H9 (cell line): ENCODE data around the gene IGF2BP3. TPM values are rescaled to one million over a fixed set of nuclear protein-coding genes. Genes with fewer than 3 reads are reported as not detected.

Source experiments
- DNase-seq: peaks from one replicate; pipeline ENCODE4 v3.0.0-alpha.2; 2017
- H2AFZ ChIP-seq: one replicate; pipeline ENCODE4 v1.6.1; 2013; ENCODE audit warnings: mild to moderate bottlenecking, low read length, control low read depth, moderate library complexity
- H2AK5ac ChIP-seq: 2 replicates; pipeline ENCODE4 v1.6.1; 2013; ENCODE audit warnings: low read length, control low read depth, mixed read lengths; ENCODE audit not compliant: insufficient read length
- H2BK120ac ChIP-seq: one replicate; pipeline ENCODE4 v1.6.1; 2013; ENCODE audit warnings: low read depth, mild to moderate bottlenecking, low read length, control low read depth, inconsistent platforms; ENCODE audit not compliant: poor library complexity, severe bottlenecking
- H2BK12ac ChIP-seq: 2 replicates; pipeline ENCODE4 v1.6.1; 2013; ENCODE audit warnings: low read length, control low read depth, mixed read lengths, low read depth; ENCODE audit not compliant: insufficient read length
- H2BK15ac ChIP-seq: 2 replicates; pipeline ENCODE4 v1.6.1; 2013; ENCODE audit warnings: low read depth, low read length, control low read depth
- H2BK20ac ChIP-seq: one replicate; pipeline ENCODE4 v1.6.1; 2013; ENCODE audit warnings: low read depth, mild to moderate bottlenecking, low read length, control low read depth, inconsistent platforms; ENCODE audit not compliant: poor library complexity, severe bottlenecking
- H2BK5ac ChIP-seq: 2 replicates; pipeline ENCODE4 v1.6.1; 2013; ENCODE audit warnings: low read length, control low read depth, mixed read lengths; ENCODE audit not compliant: insufficient read length
- H3K14ac ChIP-seq: 2 replicates; pipeline ENCODE4 v1.6.1; 2013; ENCODE audit warnings: low read length, control low read depth; ENCODE audit not compliant: insufficient read depth
- H3K18ac ChIP-seq: 2 replicates; pipeline ENCODE4 v1.6.1; 2013; ENCODE audit warnings: low read depth, mild to moderate bottlenecking, mixed read lengths, low read length, control low read depth; ENCODE audit not compliant: insufficient read length
- H3K23ac ChIP-seq: 2 replicates; pipeline ENCODE4 v1.6.1; 2013; ENCODE audit warnings: low read length, control low read depth, mixed read lengths, low read depth; ENCODE audit not compliant: insufficient read length
- H3K23me2 ChIP-seq: 2 replicates; pipeline ENCODE4 v1.6.1; 2013; ENCODE audit warnings: low read depth, mild to moderate bottlenecking, mixed read lengths, low read length, control low read depth; ENCODE audit not compliant: insufficient read length, poor library complexity, severe bottlenecking
- H3K27ac ChIP-seq: 2 replicates; pipeline ENCODE4 v1.5.1; 2013; ENCODE audit warnings: low read length, control low read depth, mixed read lengths, low read depth; ENCODE audit not compliant: insufficient read length
- H3K27me3 ChIP-seq: 2 replicates; pipeline ENCODE4 v1.6.1; 2013; ENCODE audit warnings: low read length, control low read depth, inconsistent platforms; ENCODE audit not compliant: insufficient read depth
- H3K4ac ChIP-seq: 2 replicates; pipeline ENCODE4 v1.6.1; 2013; ENCODE audit warnings: low read depth, mild to moderate bottlenecking, control low read depth, inconsistent platforms, low read length, moderate library complexity
- H3K4me1 ChIP-seq: 2 replicates; pipeline ENCODE4 v1.6.1; 2013; ENCODE audit warnings: low read length, control low read depth, inconsistent platforms; ENCODE audit not compliant: insufficient read depth
- H3K4me2 ChIP-seq: 2 replicates; pipeline ENCODE4 v1.6.1; 2013; ENCODE audit warnings: low read length, control low read depth, mixed read lengths; ENCODE audit not compliant: insufficient read length, insufficient read depth
- H3K56ac ChIP-seq: 2 replicates; pipeline ENCODE4 v1.6.1; 2013; ENCODE audit warnings: low read depth, mild to moderate bottlenecking, mixed read lengths, low read length, control low read depth; ENCODE audit not compliant: insufficient read length
- H3K79me1 ChIP-seq: 2 replicates; pipeline ENCODE4 v1.6.1; 2013; ENCODE audit warnings: low read depth, mild to moderate bottlenecking, moderate library complexity, low read length, control low read depth, inconsistent platforms; ENCODE audit not compliant: insufficient read depth, poor library complexity, severe bottlenecking
- H3K79me2 ChIP-seq: 2 replicates; pipeline ENCODE4 v1.6.1; 2013; ENCODE audit warnings: low read length, control low read depth, inconsistent platforms; ENCODE audit not compliant: insufficient read depth
- H3K9ac ChIP-seq: 2 replicates; pipeline ENCODE4 v1.6.1; 2013; ENCODE audit warnings: low read length, control low read depth, mixed read lengths; ENCODE audit not compliant: insufficient read length; ENCODE audit errors: extremely low read depth
- H3K9me3 ChIP-seq: one replicate; pipeline ENCODE4 v1.6.1; 2013; ENCODE audit warnings: low read depth, low read length, inconsistent platforms; ENCODE audit not compliant: control insufficient read depth
- H3T11ph ChIP-seq: one replicate; pipeline ENCODE4 v1.6.1; 2013; ENCODE audit warnings: mild to moderate bottlenecking, low read length, control low read depth, inconsistent platforms
- H4K20me1 ChIP-seq: one replicate; pipeline ENCODE4 v1.6.1; 2013; ENCODE audit not compliant: control insufficient read depth, insufficient read length, insufficient read depth
- H4K5ac ChIP-seq: 2 replicates; pipeline ENCODE4 v1.6.1; 2013; ENCODE audit warnings: low read depth, mild to moderate bottlenecking, mixed read lengths, low read length, control low read depth; ENCODE audit not compliant: insufficient read length
- H4K8ac ChIP-seq: replicated peaks from 2 replicates; pipeline ENCODE4 v1.6.1; 2013; ENCODE audit warnings: low read length, control low read depth, mixed read lengths, low read depth; ENCODE audit not compliant: insufficient read length
- H4K91ac ChIP-seq: 2 replicates; pipeline ENCODE4 v1.6.1; 2013; ENCODE audit warnings: low read depth, mild to moderate bottlenecking, moderate library complexity, mixed read lengths, low read length, control low read depth; ENCODE audit not compliant: insufficient read length
- H3K27ac Mint-ChIP-seq, 3 experiments: 2 replicates in 2 of 3; 3 replicates in 1 of 3; pipeline ENCODE4 v1.8.0; 2020 to 2021; ENCODE audit warnings: mixed read lengths in 3 of 3, mild to moderate bottlenecking in 1 of 3, moderate library complexity in 1 of 3
- H3K27me3 Mint-ChIP-seq: 2 replicates; pipeline ENCODE4 v1.8.0; 2021; ENCODE audit warnings: low read depth, mild to moderate bottlenecking, moderate library complexity, mixed read lengths
- H3K36me3 Mint-ChIP-seq, 3 experiments: 2 replicates in 2 of 3; 3 replicates in 1 of 3; pipeline ENCODE4 v1.8.0; 2020 to 2021; ENCODE audit warnings: low read depth in 3 of 3, mixed read lengths in 3 of 3; ENCODE audit not compliant: insufficient read depth in 1 of 3
- H3K4me1 Mint-ChIP-seq, 2 experiments: 2 replicates each; pipeline ENCODE4 v1.8.0; 2020; ENCODE audit warnings: mixed read lengths in 2 of 2
- H3K4me3 Mint-ChIP-seq, 2 experiments: 2 replicates in 1 of 2; 3 replicates in 1 of 2; pipeline ENCODE4 v1.8.0; 2020 to 2021; ENCODE audit warnings: mild to moderate bottlenecking in 2 of 2, mixed read lengths in 2 of 2, moderate library complexity in 1 of 2
- H3K9me3 Mint-ChIP-seq, 2 experiments: 2 replicates in 1 of 2; 3 replicates in 1 of 2; pipeline ENCODE4 v1.8.0; 2020; ENCODE audit warnings: mild to moderate bottlenecking in 2 of 2, mixed read lengths in 2 of 2, moderate library complexity in 1 of 2
- CTCF ChIP-seq: fragments of 200-600 bp; sonication (generic); conservative IDR thresholded peaks from 3 replicates; pipeline ENCODE4 v1.8.0; 2021; ENCODE audit warnings: antibody characterized with exemption, mild to moderate bottlenecking
- total RNA-seq: library from RNA; stranded (reverse); gene quantifications from 2 replicates; pipeline ENCODE4 v1.2.1, GENCODE V29; 2021

Gene IGF2BP3
- total RNA-seq, 1 experiment from 2014 or later: 197 TPM

- Histone ChIP-seq H3K18ac (no peak overlapping the region), H3K79me2 (no peaks in the 10 kb centered on the region), H2AK5ac (no peak overlapping the region), H2AFZ (no peak overlapping the region), H4K20me1 (no peaks in the 10 kb centered on the region), H3K27ac (no peak overlapping the region), H3T11ph (no peak overlapping the region), H3K4ac (no peak overlapping the region), H3K14ac (no peak overlapping the region), H4K5ac (no peak overlapping the region), H2BK120ac (no peak overlapping the region), H2BK15ac (no peak overlapping the region), H3K27me3 (no peaks in the 10 kb centered on the region), H3K23ac (no peak overlapping the region), H3K56ac (no peak overlapping the region), H3K4me1 (no peaks in the 10 kb centered on the region), H2BK5ac (no peak overlapping the region), H3K9ac (no peak overlapping the region), H2BK20ac (no peak overlapping the region), H4K91ac (no peak overlapping the region), H3K79me1 (no peaks in the 10 kb centered on the region), H3K23me2 (no peaks in the 10 kb centered on the region), H3K9me3 (no peaks in the 10 kb centered on the region), H4K8ac (no peak overlapping the region), H2BK12ac (no peak overlapping the region), H3K4me2 (no peak overlapping the region)
- peaks cover 0 to 3% of the 10 kb centered on the region in 2 experiments; a peak in 1 of 4 replicates for H3K4me1 Mint-ChIP-seq
- H3K4me3 Mint-ChIP-seq: no peak overlapping the region
- H3K27me3 Mint-ChIP-seq: no peaks in the 10 kb centered on the region
- H3K27ac Mint-ChIP-seq: peak overlapping the region in 1 of 3 experiments; percentile 80; a peak in 1 of 7 replicates
- peaks cover 63 to 98% (median 95%) of the 10 kb centered on the region in 3 experiments; a peak in 6 of 7 replicates for H3K36me3 Mint-ChIP-seq
- no peaks in the 10 kb centered on the region for H3K9me3 Mint-ChIP-seq
- no peak for TF ChIP-seq CTCF
- no peak for DNase-seq
Observed at GRCh38 chr7:23337374-23337773, 132.9 kb downstream of the IGF2BP3 start.
